GM12878 (cell line): Measurements from ENCODE around the gene LTBP2. TPM values are rescaled to one million over a fixed set of nuclear protein-coding genes. Genes with fewer than 3 reads are reported as not detected.

Experiments used
- ATAC-seq: fragments of 200-7000 bp; cut with Tn5 transposase; 3 replicates; pipeline ENCODE4 v1.9.1; 2020; ENCODE audit warnings: mild to moderate bottlenecking, moderate library complexity
- BruUV-seq: library from RNA; stranded (reverse); fragments of 400-500 nt; replicated peaks from 2 replicates; lab custom pipeline; 2021; lab: Mats Ljungman, UMichigan
- CTCF ChIA-PET: fragments of 300-600 bp; sonication (Branson Sonifier 250); formaldehyde crosslinking; extraction: SDS; loops from one replicate; lab custom pipeline; 2021; ENCODE audit warnings: inconsistent platforms; lab: Yijun Ruan, JAX
- POLR2A ChIA-PET: fragments of 350-600 bp; formaldehyde crosslinking; extraction: SDS; loops from one replicate; lab custom pipeline; 2021; ENCODE audit warnings: inconsistent platforms; lab: Charles Lee
- RAD21 ChIA-PET: fragments of 300-600 bp; sonication (Branson Sonifier 250); formaldehyde crosslinking; loops from one replicate; lab custom pipeline; 2023; ENCODE audit warnings: antibody characterized with exemption; ENCODE audit not compliant: unreplicated experiment; lab: Charles Lee
- SMC1A ChIA-PET: fragments of 300-600 bp; sonication (Branson Sonifier 250); formaldehyde crosslinking; loops from one replicate; lab custom pipeline; 2023; ENCODE audit not compliant: unreplicated experiment, uncharacterized antibody; lab: Charles Lee
- DNase-seq: peaks from one replicate; pipeline ENCODE4 v3.0.0-alpha.2; 2011; ENCODE audit warnings: low read depth, low spot score
- FAIRE-seq: peaks from 3 replicates; lab custom pipeline; 2011; peaks lifted over from hg19 to GRCh38; lab: Jason Lieb, UNC
- H2AFZ ChIP-seq: 2 replicates; pipeline ENCODE4 v1.6.0; 2011; ENCODE audit warnings: low read depth, low read length, control low read depth; ENCODE audit not compliant: control insufficient read depth
- H3K27ac ChIP-seq: 2 replicates; pipeline ENCODE4 v1.5.1; 2011; ENCODE audit warnings: control low read depth; ENCODE audit not compliant: control insufficient read depth, insufficient read depth
- H3K27me3 ChIP-seq, 2 experiments: replicated peaks in 1 of 2; 2 replicates each; pipeline versions ENCODE4 v1.6.0 to v1.6.1; 2011; ENCODE audit warnings: low read length in 1 of 2; ENCODE audit not compliant: control insufficient read depth in 2 of 2, insufficient read depth in 2 of 2
- H3K36me3 ChIP-seq, 2 experiments: 2 replicates each; pipeline ENCODE4 v1.5.1; 2011; ENCODE audit warnings: low read length in 1 of 2; ENCODE audit not compliant: control insufficient read depth in 2 of 2, insufficient read depth in 2 of 2
- H3K4me1 ChIP-seq: 2 replicates; pipeline ENCODE4 v1.6.1; 2011; ENCODE audit warnings: mild to moderate bottlenecking, low read length, moderate library complexity, mixed read lengths; ENCODE audit not compliant: control insufficient read depth, insufficient read depth
- H3K4me2 ChIP-seq: 2 replicates; pipeline ENCODE4 v1.6.0; 2011; ENCODE audit warnings: control low read depth; ENCODE audit not compliant: control insufficient read depth, insufficient read depth
- H3K4me3 ChIP-seq: fragments of 200-600 bp; sonication (generic); 2 replicates; pipeline ENCODE4 v1.5.1; 2016
- H3K79me2 ChIP-seq: 2 replicates; pipeline ENCODE4 v1.6.0; 2011; ENCODE audit warnings: low read length; ENCODE audit not compliant: control insufficient read depth, insufficient read depth
- H3K9ac ChIP-seq: 2 replicates; pipeline ENCODE4 v1.8.0; 2011; ENCODE audit warnings: low read length, control low read depth, mixed read lengths; ENCODE audit not compliant: control insufficient read depth, insufficient read depth
- H3K9me3 ChIP-seq: replicated peaks from 3 replicates; pipeline ENCODE4 v1.5.1; 2011; ENCODE audit warnings: mild to moderate bottlenecking, low read length; ENCODE audit not compliant: control insufficient read depth, insufficient read depth
- H4K20me1 ChIP-seq: 2 replicates; pipeline ENCODE4 v1.6.0; 2011; ENCODE audit not compliant: control insufficient read depth, insufficient read depth
- EZH2 ChIP-seq: IDR thresholded peaks from 2 replicates; pipeline ENCODE4 v1.6.1; 2012; ENCODE audit warnings: low read depth, mild to moderate bottlenecking, control low read depth, inconsistent platforms, low read length, borderline replicate concordance; ENCODE audit not compliant: control insufficient read depth
- HCFC1 ChIP-seq: fragments of 150-350 bp; IDR thresholded peaks from 2 replicates; pipeline ENCODE4 v1.6.1; 2014; ENCODE audit warnings: low read length
- IKZF1 ChIP-seq: fragments of 450-650 bp; conservative IDR thresholded peaks from 2 replicates; pipeline ENCODE4 v1.6.1; 2017; ENCODE audit warnings: antibody characterized with exemption, mild to moderate bottlenecking
- MTA2 ChIP-seq: fragments of 450-650 bp; IDR thresholded peaks from 2 replicates; pipeline ENCODE4 v1.6.1; 2016; ENCODE audit warnings: low read depth, mild to moderate bottlenecking, moderate library complexity
- NFIC ChIP-seq: IDR thresholded peaks from 2 replicates; pipeline ENCODE4 v1.6.1; 2012; ENCODE audit warnings: low read depth, mild to moderate bottlenecking, inconsistent platforms, low read length, moderate library complexity
- PBX3 ChIP-seq: IDR thresholded peaks from 2 replicates; pipeline ENCODE4 v1.6.1; 2011; ENCODE audit warnings: mild to moderate bottlenecking, low read depth, low read length, moderate library complexity; ENCODE audit not compliant: insufficient replicate concordance
- POLR2A ChIP-seq: IDR thresholded peaks from 2 replicates; pipeline ENCODE4 v1.6.1; 2011; ENCODE audit warnings: low read depth, mild to moderate bottlenecking, low read length
- POLR2AphosphoS2 ChIP-seq: IDR thresholded peaks from 2 replicates; pipeline ENCODE4 v1.6.1; 2011; ENCODE audit warnings: low read depth, mild to moderate bottlenecking, low read length, improper control_type of control experiment, moderate library complexity
- SMARCA5 ChIP-seq: fragments of 450-650 bp; IDR thresholded peaks from 2 replicates; pipeline ENCODE4 v1.6.1; 2017; ENCODE audit warnings: mild to moderate bottlenecking
- STAT1 ChIP-seq: fragments of 450-650 bp; conservative IDR thresholded peaks from 2 replicates; pipeline ENCODE4 v1.6.1; 2014; ENCODE audit warnings: antibody characterized with exemption, mild to moderate bottlenecking
- WRNIP1 ChIP-seq: IDR thresholded peaks from 2 replicates; pipeline ENCODE4 v1.6.1; 2011; ENCODE audit warnings: low read depth, low read length, improper control_type of control experiment, borderline replicate concordance
- WGBS: methylation state at CpG from one replicate; pipeline ENCODE4 v1.1.6; 2016; ENCODE audit warnings: low lambda C conversion rate; ENCODE audit not compliant: insufficient replicate concordance, insufficient coverage; ENCODE audit errors: missing lambda C conversion rate; 5-methylcytosine and 5-hydroxymethylcytosine counted together
- in situ Hi-C: fragments of 300-500 bp; cut with MboI; formaldehyde crosslinking; loops from 9 replicates; pipeline ENCODE4 v1.14.3; 2018; ENCODE audit warnings: mixed read lengths
- intact Hi-C: fragments of 100-400 bp; cut with micrococcal nuclease; formaldehyde crosslinking; loops from one replicate; pipeline ENCODE4 v1.14.2; 2022; ENCODE audit not compliant: unreplicated experiment
- polyA plus RNA-seq, 11 experiments: library from polyadenylated mRNA; depleted of rRNA in 4 of 11; unstranded in 6 of 11; stranded (reverse) in 5 of 11; fragments of >200 nt; fragmentation: Nextera tagmentation in 4 of 11; fragmentation: Illumina TruSeq in 1 of 11; extraction: Ambion mirVana in 4 of 11; extraction: Trizol in 1 of 11; gene quantifications; 1 replicate in 1 of 11; 2 replicates in 10 of 11; pipeline versions ENCODE4 v1.2.1 to v1.2.3, GENCODE V29; 2011 to 2016; ENCODE audit warnings: inconsistent platforms in 2 of 11, missing spikeins in 2 of 11, low read depth in 1 of 11
- total RNA-seq, 4 experiments: library from RNA; depleted of rRNA in 3 of 4; stranded (reverse); fragments of >200 nt in 3 of 4; fragmentation: Illumina TruSeq in 1 of 4; extraction: Trizol in 1 of 4; gene quantifications; 2 replicates each; pipeline versions ENCODE4 v1.2.1 to v1.2.3, GENCODE V29; 2013 to 2021
- TF ChIP-seq, protein P1 (sequence below): fragments of 450-650 bp; IDR thresholded peaks from 2 replicates; pipeline ENCODE4 v1.6.1; 2014; ENCODE audit warnings: mild to moderate bottlenecking
- TF ChIP-seq, protein P2 (sequence below): IDR thresholded peaks from 2 replicates; pipeline ENCODE4 v1.6.1; 2011; ENCODE audit warnings: low read depth, low read length, improper control_type of control experiment, borderline replicate concordance
- TF ChIP-seq, protein P3 (sequence below): fragments of 450-650 bp; IDR thresholded peaks from 2 replicates; pipeline ENCODE4 v1.6.1; 2016; ENCODE audit warnings: mild to moderate bottlenecking

The LTBP2 gene
- total and polyA plus RNA-seq, 10 of the 15 experiments (the other 5 are each of a cell fraction or from before 2014, with no cell fraction given), result 0.03 to 0.23 (median 0.06) TPM; not detected in 1

DNA sequence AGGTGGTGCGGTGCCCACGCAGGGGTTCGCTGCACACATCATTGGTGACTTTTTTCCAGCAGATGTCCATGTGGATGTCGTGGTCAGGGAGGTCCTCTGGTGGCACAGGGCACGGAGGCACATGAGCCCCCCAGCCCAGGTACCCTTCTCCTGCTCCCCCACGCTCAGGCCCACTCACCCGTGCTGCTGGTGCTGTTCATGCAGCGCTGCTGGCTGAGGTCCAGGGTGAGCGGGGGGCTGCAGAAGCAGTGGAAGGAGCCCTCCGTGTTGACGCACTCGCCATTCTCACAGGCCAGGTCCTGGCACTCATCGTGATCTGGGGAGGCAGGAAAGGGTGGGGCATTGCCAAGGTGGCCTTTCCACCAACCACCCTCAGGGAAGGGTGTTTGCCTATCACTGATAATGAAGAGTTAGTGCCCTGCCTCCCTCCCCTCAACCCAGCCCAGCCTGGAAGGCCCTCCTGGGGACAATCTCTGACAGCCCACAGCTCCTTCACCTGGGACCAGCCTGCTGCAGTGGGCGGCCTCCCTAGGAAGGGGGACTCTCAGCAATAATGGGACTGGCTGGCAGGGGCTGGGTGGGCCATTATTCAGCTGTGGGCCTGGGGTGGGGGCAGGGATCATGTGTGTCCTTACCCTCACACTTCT, 108.6 kb downstream of the LTBP2 start (continued):
- no peak for TF ChIP-seq HCFC1
- TF ChIP-seq WRNIP1, result no peak
- no peak for TF ChIP-seq NFIC
- no peak for TF ChIP-seq POLR2AphosphoS2
- TF ChIP-seq MTA2, result no peak

GRCh38 chr14:74502236-74503019, 109.6 kb downstream of the LTBP2 start:
- Histone ChIP-seq H3K79me2 (no peaks in the 10 kb centered on the region), H4K20me1 (no peaks in the 10 kb centered on the region), H3K4me3 (no peak overlapping the region), H3K9me3 (no peaks in the 10 kb centered on the region), H3K4me1 (no peaks in the 10 kb centered on the region), H3K4me2 (no peak overlapping the region), H2AFZ (no peak overlapping the region), H3K27ac (no peak overlapping the region), H3K36me3 (no peaks in the 10 kb centered on the region), H3K9ac (no peak overlapping the region), H3K27me3 (no peaks in the 10 kb centered on the region; a peak in 1 of 4 replicates)
- FAIRE-seq (peak; percentile 56), ATAC-seq (peak; percentile 91), DNase-seq (no peak)
- CTCF ChIA-PET, result interaction anchor here (0.6 to 1.2 kb wide), 7 partner anchors 9 to 302 kb away, joined by 3 to 6 read pairs (median 4); partner anchors contain the start of genes ISCA2 and NPC2
- intact Hi-C loops (no loop called here), in situ Hi-C loops (no loop called here)
- 77% methylated on average over 21 of the region's 21 CpGs for WGBS
- RAD21 ChIA-PET, result interaction anchor here (0.6 kb wide), 1 partner anchor 388 kb away, joined by 4 read pairs; no protein-coding TSS in a partner anchor
- POLR2A ChIA-PET, result no interaction called here
- BruUV-seq, result no TSS peak
- SMC1A ChIA-PET, result interaction anchor here (0.9 kb wide), 1 partner anchor 18 kb away, joined by 3 read pairs; no protein-coding TSS in a partner anchor
- TF ChIP-seq, protein P1, sequence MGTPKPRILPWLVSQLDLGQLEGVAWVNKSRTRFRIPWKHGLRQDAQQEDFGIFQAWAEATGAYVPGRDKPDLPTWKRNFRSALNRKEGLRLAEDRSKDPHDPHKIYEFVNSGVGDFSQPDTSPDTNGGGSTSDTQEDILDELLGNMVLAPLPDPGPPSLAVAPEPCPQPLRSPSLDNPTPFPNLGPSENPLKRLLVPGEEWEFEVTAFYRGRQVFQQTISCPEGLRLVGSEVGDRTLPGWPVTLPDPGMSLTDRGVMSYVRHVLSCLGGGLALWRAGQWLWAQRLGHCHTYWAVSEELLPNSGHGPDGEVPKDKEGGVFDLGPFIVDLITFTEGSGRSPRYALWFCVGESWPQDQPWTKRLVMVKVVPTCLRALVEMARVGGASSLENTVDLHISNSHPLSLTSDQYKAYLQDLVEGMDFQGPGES, result no peak
- TF ChIP-seq IKZF1 (no peak), PBX3 (no peak), POLR2A (no peak), SMARCA5 (no peak), STAT1 (no peak), EZH2 (no peak)
- TF ChIP-seq, protein P2, sequence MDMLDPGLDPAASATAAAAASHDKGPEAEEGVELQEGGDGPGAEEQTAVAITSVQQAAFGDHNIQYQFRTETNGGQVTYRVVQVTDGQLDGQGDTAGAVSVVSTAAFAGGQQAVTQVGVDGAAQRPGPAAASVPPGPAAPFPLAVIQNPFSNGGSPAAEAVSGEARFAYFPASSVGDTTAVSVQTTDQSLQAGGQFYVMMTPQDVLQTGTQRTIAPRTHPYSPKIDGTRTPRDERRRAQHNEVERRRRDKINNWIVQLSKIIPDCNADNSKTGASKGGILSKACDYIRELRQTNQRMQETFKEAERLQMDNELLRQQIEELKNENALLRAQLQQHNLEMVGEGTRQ, result no peak
- TF ChIP-seq, protein P3, sequence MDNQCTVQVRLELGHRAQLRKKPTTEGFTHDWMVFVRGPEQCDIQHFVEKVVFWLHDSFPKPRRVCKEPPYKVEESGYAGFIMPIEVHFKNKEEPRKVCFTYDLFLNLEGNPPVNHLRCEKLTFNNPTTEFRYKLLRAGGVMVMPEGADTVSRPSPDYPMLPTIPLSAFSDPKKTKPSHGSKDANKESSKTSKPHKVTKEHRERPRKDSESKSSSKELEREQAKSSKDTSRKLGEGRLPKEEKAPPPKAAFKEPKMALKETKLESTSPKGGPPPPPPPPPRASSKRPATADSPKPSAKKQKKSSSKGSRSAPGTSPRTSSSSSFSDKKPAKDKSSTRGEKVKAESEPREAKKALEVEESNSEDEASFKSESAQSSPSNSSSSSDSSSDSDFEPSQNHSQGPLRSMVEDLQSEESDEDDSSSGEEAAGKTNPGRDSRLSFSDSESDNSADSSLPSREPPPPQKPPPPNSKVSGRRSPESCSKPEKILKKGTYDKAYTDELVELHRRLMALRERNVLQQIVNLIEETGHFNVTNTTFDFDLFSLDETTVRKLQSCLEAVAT, result no peak
